Osteocyte (in vitro differentiated cells): ENCODE results near the gene CCL22. TPM values are rescaled to one million over a fixed set of nuclear protein-coding genes. Genes with fewer than 3 reads are reported as not detected.

Experiments used
- DNase-seq: peaks from one replicate; pipeline ENCODE4 v3.0.0; 2021; ENCODE audit warnings: mixed read lengths; ENCODE audit not compliant: unreplicated experiment; ENCODE audit errors: extremely low spot score
- H3K27ac Mint-ChIP-seq: one replicate; pipeline ENCODE4 v1.8.0; 2021; ENCODE audit warnings: mild to moderate bottlenecking, mixed read lengths; ENCODE audit not compliant: unreplicated experiment
- H3K27me3 Mint-ChIP-seq: one replicate; pipeline ENCODE4 v1.8.0; 2021; ENCODE audit warnings: mixed read lengths; ENCODE audit not compliant: unreplicated experiment
- H3K36me3 Mint-ChIP-seq: one replicate; pipeline ENCODE4 v1.8.0; 2021; ENCODE audit warnings: mixed read lengths; ENCODE audit not compliant: unreplicated experiment
- H3K4me1 Mint-ChIP-seq: one replicate; pipeline ENCODE4 v1.8.0; 2021; ENCODE audit warnings: mixed read lengths; ENCODE audit not compliant: unreplicated experiment
- H3K4me3 Mint-ChIP-seq: one replicate; pipeline ENCODE4 v1.8.0; 2021; ENCODE audit warnings: mild to moderate bottlenecking, moderate library complexity, mixed read lengths; ENCODE audit not compliant: unreplicated experiment
- H3K9me3 Mint-ChIP-seq: one replicate; pipeline ENCODE4 v1.8.0; 2021; ENCODE audit warnings: mixed read lengths; ENCODE audit not compliant: unreplicated experiment
- CTCF ChIP-seq: fragments of 200-600 bp; sonication (generic); IDR thresholded peaks from 2 replicates; pipeline ENCODE4 v1.5.0; 2021; ENCODE audit warnings: antibody characterized with exemption, mild to moderate bottlenecking, moderate library complexity
- total RNA-seq: library from RNA; stranded (reverse); gene quantifications from 2 replicates; pipeline ENCODE4 v1.2.1, GENCODE V29; 2021

Gene CCL22
- total RNA-seq, 1 donor from 2014 or later, result not detected

GRCh38 chr16:57316390-57317017 lies 42.1 kb upstream of the CCL22 start:
- Mint-ChIP-seq H3K9me3 (no peaks in the 10 kb centered on the region), H3K27me3 (peaks cover 5% of the 10 kb centered on the region), H3K27ac (peak overlapping the region; percentile 89), H3K36me3 (no peaks in the 10 kb centered on the region), H3K4me3 (no peak overlapping the region), H3K4me1 (peaks cover 40% of the 10 kb centered on the region)
- DNase-seq, result peak; percentile 83
- no peak for TF ChIP-seq CTCF

DNA sequence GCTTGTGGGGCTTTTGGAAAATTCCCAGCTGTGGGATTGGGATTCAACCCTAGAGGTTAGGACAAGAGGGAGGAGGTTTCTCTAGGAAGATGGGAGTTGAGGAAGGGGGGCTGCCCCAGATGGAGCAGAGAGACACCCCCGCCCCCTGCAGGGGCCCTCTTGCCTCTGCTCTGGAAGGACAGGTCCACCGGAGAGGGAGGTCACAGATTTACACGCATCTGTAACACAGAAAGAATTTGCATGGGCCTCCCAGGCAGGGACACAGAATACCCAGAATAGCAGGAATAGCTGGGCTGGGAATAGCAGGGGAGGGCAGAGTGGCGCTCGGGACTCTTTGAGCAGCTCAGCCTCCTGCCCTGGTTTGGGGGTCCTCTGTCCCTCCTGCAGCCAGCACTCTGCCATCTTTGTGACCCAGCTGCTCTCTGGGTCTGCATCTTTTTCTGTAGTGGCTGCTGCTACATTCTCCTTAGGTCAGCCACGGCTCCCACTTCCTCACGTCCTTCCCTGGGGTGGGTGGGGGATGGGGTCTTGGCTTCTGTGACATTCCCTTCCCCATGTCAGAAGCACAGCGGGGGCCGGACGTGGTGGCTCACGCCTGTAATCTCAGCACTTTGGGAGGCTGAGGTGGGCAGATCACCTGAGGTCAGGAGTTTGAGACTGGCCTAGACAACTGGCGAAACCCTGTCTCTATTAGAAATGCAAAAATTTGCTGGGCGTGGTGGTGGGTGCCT lies 40.2 kb upstream of the CCL22 start:
- peak; percentile 79 for DNase-seq
- no peaks in the 10 kb centered on the region for H3K27me3 Mint-ChIP-seq
- H3K27ac Mint-ChIP-seq, result peak overlapping the region; percentile 89
- no peak for TF ChIP-seq CTCF
- H3K4me1 Mint-ChIP-seq, result peaks cover 40% of the 10 kb centered on the region
- no peaks in the 10 kb centered on the region for H3K36me3 Mint-ChIP-seq
- no peaks in the 10 kb centered on the region for H3K9me3 Mint-ChIP-seq
- H3K4me3 Mint-ChIP-seq, result no peak overlapping the region

- Mint-ChIP-seq H3K27ac (no peak overlapping the region), H3K4me1 (peaks cover 34% of the 10 kb centered on the region), H3K36me3 (no peaks in the 10 kb centered on the region), H3K9me3 (peaks cover 1% of the 10 kb centered on the region), H3K27me3 (peaks cover under 1% of the 10 kb centered on the region), H3K4me3 (no peak overlapping the region)
- no peak for DNase-seq
- TF ChIP-seq CTCF, result no peak
Observed at GRCh38 chr16:57319646-57320045, 38.9 kb upstream of the CCL22 start.

DNA sequence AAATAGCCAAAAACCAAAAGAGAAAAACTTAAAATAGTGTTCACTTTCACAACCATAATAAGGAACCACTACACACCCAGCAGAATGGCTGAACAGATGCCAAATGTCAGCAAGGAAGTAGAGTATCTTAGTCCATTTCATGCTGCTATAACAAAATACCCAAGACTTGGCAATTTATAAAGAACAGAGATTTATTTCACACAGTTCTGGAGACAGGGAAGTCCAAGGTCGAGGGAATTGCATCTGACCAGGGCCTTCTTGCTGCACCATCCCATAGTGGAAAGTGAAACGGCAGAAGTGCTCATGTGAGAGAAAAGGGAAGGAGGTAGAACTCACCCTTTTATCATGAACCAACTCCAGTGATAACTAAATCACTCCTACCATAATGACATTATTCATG lies 33.8 kb upstream of the CCL22 start:
- Mint-ChIP-seq H3K27me3 (peaks cover 24% of the 10 kb centered on the region), H3K27ac (no peak overlapping the region), H3K4me3 (no peak overlapping the region), H3K36me3 (no peaks in the 10 kb centered on the region), H3K4me1 (no peaks in the 10 kb centered on the region), H3K9me3 (peaks cover 6% of the 10 kb centered on the region)
- no peak for TF ChIP-seq CTCF
- DNase-seq, result no peak

DNA sequence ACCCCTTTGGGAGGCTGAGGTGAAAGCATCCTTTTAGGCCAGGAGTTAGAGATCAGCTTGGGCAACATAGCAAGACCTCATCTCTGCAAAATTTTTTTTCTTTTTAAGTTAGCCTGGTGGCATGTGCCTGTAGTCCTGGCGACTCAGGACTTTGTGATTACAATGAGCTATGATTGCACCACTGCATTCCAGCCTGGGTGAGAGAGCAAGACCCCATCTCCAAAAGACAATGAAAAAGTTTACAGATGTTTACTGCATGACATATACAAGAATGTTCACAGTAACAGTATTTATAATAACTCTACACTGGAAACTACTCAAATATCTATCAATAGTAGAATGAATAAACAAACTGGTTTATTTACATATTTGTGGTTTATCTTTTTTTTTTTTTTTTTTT lies 33.1 kb upstream of the CCL22 start:
- Mint-ChIP-seq H3K27ac (no peak overlapping the region), H3K9me3 (peaks cover 6% of the 10 kb centered on the region), H3K4me3 (no peak overlapping the region), H3K4me1 (peaks cover 1% of the 10 kb centered on the region), H3K27me3 (peaks cover 31% of the 10 kb centered on the region), H3K36me3 (no peaks in the 10 kb centered on the region)
- TF ChIP-seq CTCF, result no peak
- DNase-seq, result peak; percentile 17
